ENCODE results near the gene MT1HL1. TPM values are rescaled to one million over a fixed set of nuclear protein-coding genes. Genes with fewer than 3 reads are reported as not detected.

MT1HL1 gene
- total RNA-seq: not detected
- not detected for total RNA-seq (2013)

- Histone ChIP-seq H3K27me3 (ENCODE audit: control insufficient read depth, insufficient read depth, low read length) (no peaks in the 10 kb centered on the region), H3K36me3 (ENCODE audit: control insufficient read depth, insufficient read depth, low read length) (no peaks in the 10 kb centered on the region), H3K4me3 (ENCODE audit: low read length) (no peak within 1 kb of the TSS), H3K9me3 (ENCODE audit: control insufficient read depth, insufficient read depth, low read length) (no peaks in the 10 kb centered on the region), H3K4me1 (ENCODE audit: control insufficient read depth, insufficient read depth, low read length) (no peaks in the 10 kb centered on the region), H3K27ac (ENCODE audit: low read length) (no peak within 1 kb of the TSS)
- no peak for TF ChIP-seq CTCF (IDR thresholded peaks at IDR 0.05)
- DNase-seq: no peak
- Mint-ChIP-seq H3K27me3 (ENCODE audit: low read depth in 2 of 2) (peaks cover 0 to 5% of the 10 kb centered on the region in 2 donors), H3K9me3 (peaks cover 0 to 2% of the 10 kb centered on the region in 2 donors), H3K4me1 (no peaks in the 10 kb centered on the region), H3K36me3 (no peaks in the 10 kb centered on the region), H3K4me3 (no peak within 1 kb of the TSS), H3K27ac (no peak within 1 kb of the TSS)
- WGBS (ENCODE audit: insufficient coverage): 92% methylated on average over 18 of the region's 18 CpGs
- no peak for ATAC-seq
- intact Hi-C loops (cut with micrococcal nuclease): no loop called here
These were observed at the start of gene MT1HL1 for GRCh38 chr1:237004116-237004515. Gene MT1HL1, minus strand, starts transcription at chr1:237004441. Its CDS starts 69 bp downstream, at chr1:237004372.

- no peak overlapping the region for H3K27ac ChIP-seq (ENCODE audit: low read length)
- no peak overlapping the region for H3K27ac Mint-ChIP-seq
- no CpG with 5 or more reads among the region's 3 CpGs for WGBS (ENCODE audit: insufficient coverage)
- peaks cover 2% of the 10 kb centered on the region for H3K27me3 ChIP-seq (ENCODE audit: control insufficient read depth, insufficient read depth, low read length)
- ATAC-seq: no peak
- H3K9me3 ChIP-seq (ENCODE audit: control insufficient read depth, insufficient read depth, low read length): no peaks in the 10 kb centered on the region
- no peaks in the 10 kb centered on the region for H3K4me1 ChIP-seq (ENCODE audit: control insufficient read depth, insufficient read depth, low read length)
- no peaks in the 10 kb centered on the region for H3K4me1 Mint-ChIP-seq
- no peaks in the 10 kb centered on the region for H3K36me3 ChIP-seq (ENCODE audit: control insufficient read depth, insufficient read depth, low read length)
- H3K36me3 Mint-ChIP-seq: no peaks in the 10 kb centered on the region
- H3K27me3 Mint-ChIP-seq (ENCODE audit: low read depth in 2 of 2): peaks cover 0 to 6% of the 10 kb centered on the region in 2 donors
- intact Hi-C loops (cut with micrococcal nuclease): no loop called here
- DNase-seq: no peak
- H3K4me3 ChIP-seq (ENCODE audit: low read length): no peak overlapping the region
- no peaks in the 10 kb centered on the region for H3K9me3 Mint-ChIP-seq
- TF ChIP-seq CTCF (IDR thresholded peaks at IDR 0.05): no peak
- no peak overlapping the region for H3K4me3 Mint-ChIP-seq
These were observed 46.7 kb upstream of the MT1HL1 start for GRCh38 chr1:237050915-237051314.

GRCh38 chr1:237050185-237050584 lies 45.9 kb upstream of the MT1HL1 start:
- no peak overlapping the region for H3K4me3 ChIP-seq (ENCODE audit: low read length)
- no peaks in the 10 kb centered on the region for H3K36me3 ChIP-seq (ENCODE audit: control insufficient read depth, insufficient read depth, low read length)
- Mint-ChIP-seq H3K4me1 (no peaks in the 10 kb centered on the region), H3K27ac (no peak overlapping the region), H3K9me3 (no peaks in the 10 kb centered on the region), H3K27me3 (ENCODE audit: low read depth in 2 of 2) (peaks cover 0 to 8% of the 10 kb centered on the region in 2 donors), H3K36me3 (no peaks in the 10 kb centered on the region), H3K4me3 (no peak overlapping the region)
- peaks cover 2% of the 10 kb centered on the region for H3K27me3 ChIP-seq (ENCODE audit: control insufficient read depth, insufficient read depth, low read length)
- ATAC-seq (no peak), DNase-seq (no peak)
- H3K4me1 ChIP-seq (ENCODE audit: control insufficient read depth, insufficient read depth, low read length): no peaks in the 10 kb centered on the region
- intact Hi-C loops (cut with micrococcal nuclease): no loop called here
- H3K9me3 ChIP-seq (ENCODE audit: control insufficient read depth, insufficient read depth, low read length): no peaks in the 10 kb centered on the region
- no peak for TF ChIP-seq CTCF (IDR thresholded peaks at IDR 0.05)
- WGBS (ENCODE audit: insufficient coverage): 71% methylated on average over 6 of the region's 6 CpGs
- H3K27ac ChIP-seq (ENCODE audit: low read length): no peak overlapping the region

GRCh38 chr1:237048803-237049202 lies 44.6 kb upstream of the MT1HL1 start:
- peaks cover under 1 to 12% of the 10 kb centered on the region in 2 donors for H3K27me3 Mint-ChIP-seq (ENCODE audit: low read depth in 2 of 2)
- TF ChIP-seq CTCF (IDR thresholded peaks at IDR 0.05): no peak
- intact Hi-C loops (cut with micrococcal nuclease): no loop called here
- Histone ChIP-seq H3K27me3 (ENCODE audit: control insufficient read depth, insufficient read depth, low read length) (peaks cover 2% of the 10 kb centered on the region), H3K4me1 (ENCODE audit: control insufficient read depth, insufficient read depth, low read length) (no peaks in the 10 kb centered on the region), H3K4me3 (ENCODE audit: low read length) (no peak overlapping the region), H3K27ac (ENCODE audit: low read length) (no peak overlapping the region), H3K9me3 (ENCODE audit: control insufficient read depth, insufficient read depth, low read length) (no peaks in the 10 kb centered on the region), H3K36me3 (ENCODE audit: control insufficient read depth, insufficient read depth, low read length) (no peaks in the 10 kb centered on the region)
- DNase-seq (no peak), ATAC-seq (no peak)
- H3K4me3 Mint-ChIP-seq: no peak overlapping the region
- H3K9me3 Mint-ChIP-seq: no peaks in the 10 kb centered on the region
- H3K4me1 Mint-ChIP-seq: no peaks in the 10 kb centered on the region
- 82% methylated on average over 5 of the region's 5 CpGs for WGBS (ENCODE audit: insufficient coverage)
- no peak overlapping the region for H3K27ac Mint-ChIP-seq
- H3K36me3 Mint-ChIP-seq: no peaks in the 10 kb centered on the region
